ENCODE data around the gene POFUT2. TPM values are rescaled to one million over a fixed set of nuclear protein-coding genes. Genes with fewer than 3 reads are reported as not detected.
"Not testable (repeated sequence)": the region's sequence is repeated elsewhere in the genome, so short reads cannot be mapped to it uniquely, and the experiment has no call there.

Gene POFUT2
- total RNA-seq, 1 donor from 2014 or later: 18.0 TPM

DNA sequence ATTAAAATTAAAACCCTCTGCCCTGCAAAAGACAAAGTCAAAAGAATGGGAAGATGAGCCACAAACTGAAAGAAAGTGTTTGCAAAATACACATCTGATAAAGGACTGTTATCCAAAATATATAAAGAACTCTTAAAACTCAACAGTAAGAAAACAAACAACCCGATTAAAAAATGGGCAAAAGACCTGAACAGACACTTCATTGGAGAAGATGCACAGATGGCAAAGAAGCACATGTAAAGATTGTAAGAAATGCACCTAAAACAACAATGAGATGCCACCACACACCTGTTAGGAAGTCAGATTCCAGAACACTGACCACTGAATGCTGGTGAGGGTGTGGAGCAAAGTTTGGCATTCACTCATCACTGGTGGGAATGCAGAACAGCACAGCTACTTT, 24.6 kb upstream of the POFUT2 start:
- intact Hi-C loops (cut with micrococcal nuclease): no loop called here

DNA sequence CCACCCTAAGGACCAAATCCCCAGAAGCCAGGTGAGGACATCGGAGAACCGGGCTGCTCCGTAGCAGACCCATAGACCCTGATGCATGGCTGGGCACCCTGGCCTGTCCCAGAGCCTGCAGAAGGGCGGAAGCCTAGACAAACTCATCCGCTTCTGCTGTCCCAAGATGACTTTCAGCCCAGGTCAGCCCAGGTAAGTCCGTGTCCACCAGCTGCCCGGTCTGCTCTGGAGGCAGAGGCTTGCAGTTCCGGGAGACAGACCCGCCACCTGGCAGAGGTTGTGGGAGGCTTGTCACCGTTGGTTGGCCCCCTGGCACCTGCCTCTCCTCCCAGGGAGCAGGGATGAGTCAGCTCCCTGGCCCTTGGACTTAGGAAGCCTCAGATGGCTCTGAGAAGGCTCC, 22.8 kb upstream of the POFUT2 start:
- intact Hi-C loops (cut with micrococcal nuclease): no loop called here

DNA sequence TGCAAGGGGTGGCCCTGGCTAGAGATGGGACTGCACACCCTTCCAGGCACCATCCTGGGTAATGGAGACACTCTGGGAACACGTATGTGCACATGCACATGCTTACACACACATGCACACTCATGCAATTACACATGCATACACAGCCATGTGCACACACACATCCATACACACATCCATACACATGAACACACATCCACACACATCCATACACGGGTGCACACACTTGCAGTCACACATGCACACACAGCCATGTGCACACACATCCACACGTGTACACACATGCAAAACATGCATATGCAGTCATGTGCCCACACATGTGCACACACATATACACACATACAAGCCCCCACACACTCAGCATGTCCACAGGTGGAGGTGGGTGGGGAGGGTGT, 22.3 kb upstream of the POFUT2 start:
- intact Hi-C loops (cut with micrococcal nuclease): loop anchor here (1.0 kb wide), 1 partner anchor 170 kb away; no protein-coding TSS in a partner anchor

DNA sequence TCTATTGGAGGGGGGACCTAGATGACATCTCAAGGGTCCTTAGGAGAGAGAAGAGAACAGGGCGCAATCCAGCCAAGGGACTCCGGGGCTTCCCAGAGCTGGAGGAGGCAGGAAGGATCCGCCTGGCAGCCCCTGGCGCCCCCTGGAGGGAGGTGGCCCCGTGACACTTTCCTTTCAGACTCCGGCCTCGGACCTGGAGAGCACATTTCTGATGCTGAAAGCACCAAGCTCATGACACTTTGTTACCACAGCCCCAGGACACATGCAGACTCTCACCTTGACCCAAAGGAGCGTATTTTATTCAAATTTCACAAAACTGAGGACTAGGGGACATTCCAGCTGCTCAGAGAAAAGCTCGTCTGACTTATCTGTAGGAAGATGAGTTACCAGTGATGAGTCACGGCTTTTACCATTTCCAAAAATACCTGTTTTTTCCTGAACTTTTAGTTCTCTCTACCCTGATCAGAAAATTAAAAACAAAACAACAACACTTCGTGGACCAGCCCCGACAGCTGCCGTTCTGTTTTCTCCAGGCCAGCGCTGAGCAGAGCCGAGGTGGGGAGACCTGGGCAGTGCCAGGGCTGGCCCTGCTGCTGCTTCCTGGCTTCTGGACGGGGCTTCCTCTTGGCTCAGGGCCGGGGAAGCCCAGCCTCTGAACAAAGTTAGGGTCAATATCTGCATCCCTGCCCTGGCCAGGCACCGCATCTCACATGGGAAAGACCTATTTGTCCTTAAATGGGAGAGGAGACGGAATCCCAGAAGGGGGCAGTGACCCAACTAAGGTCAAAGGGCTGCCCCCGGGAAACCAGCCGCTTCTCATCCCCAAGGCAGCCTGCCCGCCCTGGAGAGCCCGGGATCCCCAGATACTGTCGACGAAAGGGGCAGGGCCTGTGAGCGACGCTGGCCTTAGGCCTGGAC, 21.6 kb upstream of the POFUT2 start:
- intact Hi-C loops (cut with micrococcal nuclease): loop anchor here (1.0 kb wide), 1 partner anchor 169 kb away; no protein-coding TSS in a partner anchor

GRCh38 chr21:45308194-45309068, 20.7 kb upstream of the POFUT2 start:
- intact Hi-C loops (cut with micrococcal nuclease): loop anchor here (1.0 kb wide), 1 partner anchor 168 kb away; no protein-coding TSS in a partner anchor

DNA sequence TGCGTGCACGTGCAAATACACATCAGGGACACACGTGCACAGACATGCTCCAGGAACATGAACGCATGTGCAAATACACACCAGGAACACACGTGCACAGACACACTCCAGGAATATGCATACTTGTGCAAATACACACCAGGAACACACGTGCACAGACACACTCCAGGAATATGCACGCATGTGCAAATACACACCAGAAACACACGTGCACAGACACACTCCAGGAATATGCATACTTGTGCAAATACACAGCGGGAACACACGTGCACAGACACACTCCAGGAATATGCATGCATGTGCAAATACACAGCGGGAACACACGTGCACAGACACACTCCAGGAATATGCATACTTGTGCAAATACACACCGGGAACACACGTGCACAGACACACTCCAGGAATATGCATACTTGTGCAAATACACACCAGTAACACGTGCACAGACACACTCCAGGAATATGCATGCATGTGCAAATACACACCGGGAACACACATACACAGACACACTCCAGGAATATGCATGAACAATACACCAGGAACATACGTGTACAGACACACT, 20.0 kb upstream of the POFUT2 start:
- intact Hi-C loops (cut with micrococcal nuclease): not testable (repeated sequence)

DNA sequence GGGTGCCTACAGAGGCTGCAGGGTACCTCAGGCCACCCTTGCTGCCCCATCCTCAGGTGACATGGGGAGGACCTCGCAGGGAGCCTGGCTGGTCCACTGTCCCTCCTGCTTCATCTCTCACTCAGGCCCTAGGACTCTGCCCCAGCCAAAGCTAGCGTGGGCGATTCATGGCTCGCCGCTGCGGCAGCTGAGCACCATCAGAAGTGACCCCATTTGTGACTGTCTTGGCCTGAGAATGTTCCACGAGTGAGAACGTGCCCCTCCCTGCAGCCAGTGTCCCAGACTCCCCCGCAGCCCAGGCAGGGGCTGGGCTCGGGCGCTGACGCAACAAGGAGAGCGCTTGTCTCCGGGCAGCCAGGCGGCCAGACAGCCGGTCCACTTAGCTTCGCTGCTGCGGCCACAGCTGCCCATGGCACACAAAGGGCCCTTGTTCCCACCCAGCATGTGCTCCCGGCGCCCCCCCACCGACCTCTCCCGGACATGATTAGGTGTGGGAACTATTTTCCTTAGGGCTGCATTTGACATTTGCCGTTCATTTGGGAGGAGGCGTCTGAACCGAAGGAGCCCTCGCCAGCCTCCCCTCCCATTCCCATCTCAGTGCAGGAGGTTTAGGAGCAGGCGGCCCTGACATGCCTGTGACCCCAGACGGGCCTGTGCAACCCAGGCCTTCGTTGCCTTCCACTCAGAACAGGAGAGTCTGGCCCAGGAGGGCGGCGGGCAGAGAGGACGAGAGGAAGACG, 19.3 kb upstream of the POFUT2 start:
- intact Hi-C loops (cut with micrococcal nuclease): no loop called here

DNA sequence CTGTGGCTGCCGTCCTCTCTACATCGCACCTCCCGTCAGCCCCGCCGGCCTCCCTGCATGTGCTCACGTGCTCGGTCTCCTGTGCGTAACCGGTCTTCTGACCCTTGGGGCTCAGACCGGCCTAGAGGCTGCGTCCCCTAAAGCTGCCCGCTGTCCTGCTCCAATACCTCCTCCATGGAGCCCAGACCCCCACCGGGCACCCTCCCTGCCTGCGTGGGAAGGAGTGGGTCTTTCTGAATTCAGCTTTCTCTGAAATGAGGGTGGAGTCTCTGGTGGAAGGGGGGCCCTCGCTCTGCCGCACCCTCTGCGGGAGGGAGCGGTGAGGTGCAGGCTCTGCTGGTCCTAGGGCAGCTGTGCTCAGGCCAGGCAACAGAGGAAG, 18.7 kb upstream of the POFUT2 start:
- intact Hi-C loops (cut with micrococcal nuclease): no loop called here

DNA sequence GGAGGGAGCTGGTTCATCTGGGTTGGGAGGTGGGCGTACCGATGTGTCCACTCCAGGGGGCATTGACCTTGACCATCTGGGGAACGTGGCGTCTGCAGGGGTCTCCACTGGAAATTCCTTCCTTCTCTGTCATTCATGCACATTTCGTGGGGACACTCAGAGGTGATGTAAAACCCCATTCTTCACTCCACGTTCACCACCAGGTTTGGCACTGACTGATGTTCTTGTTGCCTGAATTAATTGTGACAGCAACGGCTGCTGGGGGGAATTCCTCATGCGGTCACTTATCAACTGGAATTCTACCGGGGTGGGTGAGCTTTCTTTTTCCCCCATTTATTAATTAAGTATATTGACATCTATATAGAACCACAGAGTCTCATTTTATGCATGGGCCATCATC, 18.1 kb upstream of the POFUT2 start:
- intact Hi-C loops (cut with micrococcal nuclease): no loop called here

DNA sequence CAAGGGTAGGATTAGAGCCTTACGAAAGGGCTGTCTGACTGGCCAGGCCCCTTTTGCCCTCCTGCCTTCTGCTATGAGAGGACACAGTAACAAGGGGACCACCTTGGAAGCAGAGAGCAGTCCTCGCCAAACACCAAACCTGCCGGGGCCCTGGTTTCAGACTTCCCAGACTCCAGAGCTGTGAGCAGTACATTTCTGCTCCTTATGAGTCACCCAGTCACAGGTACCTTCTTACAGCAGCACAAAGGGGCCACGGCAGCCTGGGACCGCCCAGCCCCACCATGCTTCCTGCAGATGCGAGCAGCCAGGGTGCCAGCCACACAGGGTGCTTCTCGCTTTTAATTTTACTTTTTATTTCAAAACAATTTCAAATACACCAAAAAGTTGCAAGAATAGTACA, 17.2 kb upstream of the POFUT2 start:
- intact Hi-C loops (cut with micrococcal nuclease): no loop called here

- intact Hi-C loops (cut with micrococcal nuclease): no loop called here
Observed at GRCh38 chr21:45304476-45304830, 16.8 kb upstream of the POFUT2 start.

DNA sequence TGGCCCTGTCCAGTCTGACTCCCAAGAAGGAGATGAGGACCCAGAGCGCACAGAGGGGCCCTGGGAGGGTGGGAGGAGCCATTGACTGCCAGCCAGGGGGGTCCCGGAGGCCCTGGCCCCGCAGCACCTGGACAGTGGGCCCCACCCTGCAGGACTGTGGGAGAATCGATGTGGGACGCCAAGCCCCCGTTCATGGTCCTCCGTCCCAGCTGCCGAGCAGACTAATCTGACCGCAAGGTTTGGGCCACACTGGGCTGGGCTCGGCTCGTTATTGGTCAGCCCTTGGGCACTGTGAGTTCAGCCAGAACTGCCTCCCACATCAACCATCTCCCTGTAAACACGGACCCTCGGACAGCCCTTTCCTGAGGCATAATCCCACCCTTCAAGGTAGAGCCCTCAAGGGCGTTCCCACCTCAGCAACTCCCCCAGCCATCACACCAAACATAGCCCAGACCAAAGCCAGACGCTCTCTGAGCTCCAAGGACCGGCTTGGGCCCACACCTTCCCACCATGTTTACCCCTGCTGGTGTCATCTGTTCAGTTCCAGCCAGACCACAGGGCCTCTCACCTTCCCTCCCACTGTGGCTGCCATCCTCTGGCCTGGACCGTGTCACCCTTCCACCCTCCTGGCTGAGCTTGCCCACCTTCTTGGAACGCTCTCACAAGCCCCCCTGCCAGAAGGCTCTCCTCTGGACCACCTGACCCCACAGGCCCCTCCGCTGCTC, 16.2 kb upstream of the POFUT2 start:
- intact Hi-C loops (cut with micrococcal nuclease): no loop called here

- intact Hi-C loops (cut with micrococcal nuclease): no loop called here
Observed at GRCh38 chr21:45303091-45303615, 15.5 kb upstream of the POFUT2 start.

DNA sequence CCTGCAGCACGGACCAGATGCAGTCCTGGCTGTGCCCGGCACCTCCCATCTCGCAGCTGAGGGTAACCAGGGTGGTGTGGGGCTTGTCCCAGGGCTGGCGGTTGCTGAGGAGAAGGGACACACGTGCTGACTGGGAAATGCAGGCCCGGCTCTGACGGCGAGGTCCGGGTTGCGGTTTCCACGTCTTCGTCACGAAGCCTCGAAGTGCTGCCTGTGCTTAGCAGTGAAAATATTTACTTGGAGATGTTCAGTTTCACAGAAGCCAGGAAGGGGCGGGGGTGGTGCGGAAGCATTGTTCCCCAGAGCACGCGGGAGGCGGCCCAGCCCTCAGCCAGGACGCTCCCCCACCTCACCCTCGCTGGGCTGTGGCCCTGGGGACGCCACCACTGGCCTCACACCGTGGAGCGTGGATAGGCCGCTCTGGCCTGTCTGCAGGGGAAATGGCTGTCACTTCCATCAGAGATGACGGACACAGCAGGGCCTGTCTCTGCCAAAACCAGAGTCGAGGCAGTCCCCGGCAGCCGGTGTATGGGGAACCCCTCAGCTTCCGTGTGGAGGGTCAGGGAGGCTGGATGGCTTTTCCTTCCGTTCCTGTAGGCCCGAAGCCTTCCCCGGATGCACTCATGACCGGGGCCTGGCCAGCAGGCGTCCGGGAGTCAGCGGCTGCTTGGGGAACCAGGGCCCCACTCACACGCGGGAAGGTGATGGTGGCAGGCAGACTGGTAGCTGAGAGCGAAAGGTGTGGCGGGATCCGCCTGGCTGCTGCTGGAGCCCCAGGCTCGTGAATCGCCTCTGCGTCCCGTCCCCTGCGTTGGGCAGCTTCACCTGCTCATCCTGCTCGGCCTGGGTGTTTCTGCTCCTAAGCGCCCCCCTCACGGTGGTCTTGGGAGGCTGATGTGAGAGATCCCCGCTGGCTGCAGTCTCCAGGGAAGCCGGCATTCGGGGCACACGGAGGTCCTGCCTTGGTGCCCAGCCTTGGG, 14.7 kb upstream of the POFUT2 start:
- intact Hi-C loops (cut with micrococcal nuclease): no loop called here

- intact Hi-C loops (cut with micrococcal nuclease): no loop called here
Observed at GRCh38 chr21:45301521-45302081, 13.9 kb upstream of the POFUT2 start.

DNA sequence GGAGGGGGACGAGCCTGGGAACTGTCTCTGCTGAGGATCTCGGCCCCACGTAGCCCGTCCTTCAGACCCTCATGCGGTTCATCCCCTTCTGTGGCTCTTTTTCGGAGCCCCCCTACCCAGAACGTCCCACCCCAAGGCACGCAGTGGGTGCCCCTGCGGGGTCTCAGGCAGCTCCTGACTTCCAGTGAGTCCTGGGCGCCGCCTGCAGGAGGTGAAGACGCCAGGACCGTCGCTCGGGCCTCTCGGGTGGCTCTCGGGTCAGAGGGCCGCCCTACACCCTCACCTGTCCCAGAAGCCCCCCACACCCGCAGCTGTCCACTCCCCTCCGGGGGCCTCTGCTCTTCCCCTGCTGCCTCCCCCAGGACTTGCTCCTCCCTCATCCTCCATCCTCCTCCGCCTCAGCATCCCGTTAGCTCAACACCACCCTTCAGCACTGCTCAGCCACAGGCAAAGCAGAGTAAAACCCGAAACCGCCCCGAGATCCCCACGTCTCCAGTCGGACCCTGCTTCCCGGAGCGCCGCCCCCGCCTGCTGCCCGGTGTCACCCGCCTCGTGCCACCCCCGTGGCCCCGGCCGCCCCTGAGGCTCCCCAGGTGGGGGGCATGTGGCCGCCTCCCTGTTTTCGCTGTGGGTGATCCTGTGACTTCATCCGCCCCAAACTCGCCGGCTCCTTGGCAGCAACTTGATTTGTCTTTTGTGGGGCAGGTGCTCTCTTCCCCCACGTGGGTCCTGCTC, 13.3 kb upstream of the POFUT2 start:
- intact Hi-C loops (cut with micrococcal nuclease): no loop called here

GRCh38 chr21:45299864-45300785, 12.4 kb upstream of the POFUT2 start:
- intact Hi-C loops (cut with micrococcal nuclease): no loop called here
